GM06990 (cell line): Measurements from ENCODE around the gene CCDC188.

Experiments used
- DNase-seq: peaks from one replicate; pipeline ENCODE4 v3.0.0-alpha.2; 2011; ENCODE audit not compliant: insufficient read length; ENCODE audit errors: extremely low read depth
- H3K27me3 ChIP-seq: replicated peaks from 2 replicates; pipeline ENCODE4 v1.6.0; 2011; ENCODE audit warnings: low read length; ENCODE audit not compliant: control insufficient read depth, insufficient read depth
- H3K36me3 ChIP-seq: 2 replicates; pipeline ENCODE4 v1.5.1; 2011; ENCODE audit warnings: low read length; ENCODE audit not compliant: control insufficient read depth, insufficient read depth
- H3K4me3 ChIP-seq: replicated peaks from 2 replicates; pipeline ENCODE4 v1.5.1; 2011; ENCODE audit warnings: low read depth, mild to moderate bottlenecking, control low read depth, low read length
- CTCF ChIP-seq: IDR thresholded peaks from 2 replicates; pipeline ENCODE4 v1.5.1; 2011; ENCODE audit warnings: low read length, control low read depth, mild to moderate bottlenecking, inconsistent platforms; ENCODE audit not compliant: insufficient read depth, poor library complexity, severe bottlenecking

Gene CCDC188

GRCh38 chr22:20135806-20136602, 14.9 kb downstream of the CCDC188 start:
- TF ChIP-seq CTCF = no peak
- Histone ChIP-seq H3K36me3 (peaks cover 1% of the 10 kb centered on the region), H3K27me3 (no peaks in the 10 kb centered on the region), H3K4me3 (no peak overlapping the region)
- DNase-seq = no peak

DNA sequence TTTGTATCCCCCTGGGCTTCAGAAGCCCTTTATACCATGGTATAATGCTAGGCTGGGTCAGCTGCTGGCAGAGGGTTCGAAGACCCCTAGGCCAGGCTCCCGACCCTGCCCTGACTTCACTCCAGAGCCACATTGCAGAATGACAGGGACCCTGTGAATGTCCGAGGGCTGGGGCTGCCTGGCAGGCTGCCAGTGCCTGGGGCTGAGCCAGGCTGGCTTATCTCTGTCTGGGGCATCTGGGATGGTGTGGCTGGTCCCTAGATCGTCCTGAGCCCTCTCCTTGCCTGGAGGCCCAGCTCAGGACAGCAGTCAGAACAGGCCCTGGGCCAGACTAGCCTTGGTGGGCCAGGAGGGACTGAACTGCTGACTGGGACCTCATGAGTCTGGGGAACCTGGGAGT, 15.6 kb downstream of the CCDC188 start:
- no peaks in the 10 kb centered on the region for H3K27me3 ChIP-seq
- DNase-seq = no peak
- H3K4me3 ChIP-seq = no peak overlapping the region
- H3K36me3 ChIP-seq = peaks cover 1% of the 10 kb centered on the region
- TF ChIP-seq CTCF = no peak

DNA sequence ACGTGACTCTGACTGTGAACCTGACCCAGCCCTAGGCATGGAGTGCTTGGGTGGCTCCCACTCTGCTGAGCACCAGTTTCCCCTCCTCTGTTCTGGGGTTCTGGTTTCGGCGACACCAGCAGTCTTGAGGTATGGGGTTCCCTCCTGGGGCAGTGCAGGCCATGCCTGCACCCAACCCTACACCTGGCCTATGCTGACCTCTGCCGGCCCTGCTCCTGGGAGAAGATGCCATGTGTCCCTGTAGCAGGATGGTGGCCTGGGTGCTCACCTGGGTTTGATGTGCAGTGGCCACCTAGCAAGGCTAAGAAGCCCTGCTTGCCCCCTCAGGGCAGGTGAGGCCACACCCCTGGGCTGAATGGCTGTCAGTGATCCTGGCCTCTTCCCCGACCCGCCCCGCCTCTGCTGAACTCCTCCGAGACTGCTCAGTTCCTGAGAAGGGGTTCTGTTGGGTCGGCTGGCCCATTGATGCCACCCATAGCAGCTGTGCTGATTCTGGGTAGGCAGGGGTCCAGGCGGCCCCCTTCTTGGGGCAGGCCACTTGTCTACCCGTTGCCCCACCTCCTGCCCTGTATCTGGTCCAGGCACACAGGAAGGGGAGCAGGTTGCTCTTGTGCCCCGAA, 16.8 kb downstream of the CCDC188 start:
- Histone ChIP-seq H3K4me3 (no peak overlapping the region), H3K27me3 (no peaks in the 10 kb centered on the region), H3K36me3 (no peaks in the 10 kb centered on the region)
- no peak for TF ChIP-seq CTCF
- no peak for DNase-seq

DNA sequence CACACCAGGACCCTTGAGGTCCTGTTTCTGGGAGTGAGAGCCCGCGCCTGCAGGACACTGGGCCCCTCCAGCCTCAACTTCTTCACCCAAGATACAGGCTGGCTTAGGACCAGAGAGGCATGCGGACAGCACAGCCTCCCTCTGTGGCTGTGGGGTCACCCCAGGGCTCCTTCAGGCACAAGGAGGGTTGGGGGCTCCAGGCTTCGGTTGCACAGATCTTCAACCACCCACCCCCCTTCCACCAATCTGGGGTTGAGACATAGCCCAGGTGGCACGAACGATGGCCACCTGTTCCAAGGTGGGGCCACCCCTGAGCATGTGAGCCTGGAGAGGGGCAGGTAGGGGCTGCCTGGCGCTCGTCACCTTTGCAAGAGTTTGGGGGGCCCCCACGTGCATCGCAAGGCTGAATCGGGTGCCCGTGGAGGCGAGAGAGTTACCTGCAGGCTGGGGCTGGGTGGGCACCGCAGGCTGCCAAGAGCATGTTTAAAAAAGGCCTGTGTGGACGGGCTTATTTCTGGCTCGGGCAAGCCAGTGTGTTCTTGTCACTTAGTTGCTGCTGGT, 18.1 kb downstream of the CCDC188 start:
- H3K27me3 ChIP-seq = no peaks in the 10 kb centered on the region
- no peak for TF ChIP-seq CTCF
- no peak for DNase-seq
- H3K4me3 ChIP-seq = peak overlapping the region; percentile 87
- H3K36me3 ChIP-seq = no peaks in the 10 kb centered on the region

GRCh38 chr22:20131859-20132685, 18.8 kb downstream of the CCDC188 start:
- Histone ChIP-seq H3K27me3 (no peaks in the 10 kb centered on the region), H3K36me3 (no peaks in the 10 kb centered on the region), H3K4me3 (peak overlapping the region; percentile 87)
- DNase-seq = no peak
- TF ChIP-seq CTCF = no peak
